OCI-LY3 (cell line): ENCODE data around the gene SLC16A5.

Experiments
- EZH2phosphoT487 ChIP-seq: fragments of 200-600 bp; shearing (Covaris generic); IDR thresholded peaks from 2 replicates; pipeline ENCODE4 v1.6.1; 2018; ENCODE audit warnings: antibody characterized with exemption, mixed run types, low read depth
- TF ChIP-seq, protein P1 (sequence below): fragments of 200-600, 300-600 bp; sonication (generic); IDR thresholded peaks from 2 replicates; pipeline ENCODE4 v1.5.1; 2014; ENCODE audit warnings: antibody characterized with exemption, low read length, low read depth

DNA sequence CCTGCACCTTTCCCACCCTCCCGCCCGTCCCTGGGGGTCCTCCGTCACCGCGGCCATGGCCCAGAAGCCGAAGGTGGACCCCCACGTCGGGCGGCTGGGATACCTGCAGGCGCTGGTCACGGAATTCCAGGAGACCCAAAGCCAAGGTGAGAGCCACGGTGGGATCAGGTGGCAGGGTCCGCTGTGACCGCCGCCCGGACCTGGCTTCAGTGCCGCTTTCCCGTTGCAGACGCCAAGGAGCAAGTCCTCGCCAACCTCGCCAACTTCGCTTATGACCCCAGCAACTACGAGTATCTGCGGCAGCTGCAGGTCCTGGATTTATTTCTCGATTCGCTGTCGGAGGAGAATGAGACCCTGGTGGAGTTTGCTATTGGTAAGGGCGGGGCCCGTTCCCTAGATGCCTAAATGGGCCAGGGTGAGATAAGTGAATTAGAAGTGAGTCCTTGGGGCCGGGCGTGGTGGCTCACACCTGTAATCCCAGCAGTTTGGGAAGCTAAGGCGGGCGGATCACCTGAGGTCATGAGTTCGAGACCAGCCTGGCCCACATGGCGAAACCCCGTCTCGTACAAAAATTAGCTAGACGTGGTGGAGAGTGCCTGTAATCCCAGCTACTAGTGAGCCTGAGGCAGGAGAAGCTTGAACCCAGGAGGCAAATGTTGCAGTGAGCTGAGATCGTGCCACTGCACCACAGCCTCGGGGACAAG is 22.6 kb downstream of the SLC16A5 start:
- TF ChIP-seq, protein P1, sequence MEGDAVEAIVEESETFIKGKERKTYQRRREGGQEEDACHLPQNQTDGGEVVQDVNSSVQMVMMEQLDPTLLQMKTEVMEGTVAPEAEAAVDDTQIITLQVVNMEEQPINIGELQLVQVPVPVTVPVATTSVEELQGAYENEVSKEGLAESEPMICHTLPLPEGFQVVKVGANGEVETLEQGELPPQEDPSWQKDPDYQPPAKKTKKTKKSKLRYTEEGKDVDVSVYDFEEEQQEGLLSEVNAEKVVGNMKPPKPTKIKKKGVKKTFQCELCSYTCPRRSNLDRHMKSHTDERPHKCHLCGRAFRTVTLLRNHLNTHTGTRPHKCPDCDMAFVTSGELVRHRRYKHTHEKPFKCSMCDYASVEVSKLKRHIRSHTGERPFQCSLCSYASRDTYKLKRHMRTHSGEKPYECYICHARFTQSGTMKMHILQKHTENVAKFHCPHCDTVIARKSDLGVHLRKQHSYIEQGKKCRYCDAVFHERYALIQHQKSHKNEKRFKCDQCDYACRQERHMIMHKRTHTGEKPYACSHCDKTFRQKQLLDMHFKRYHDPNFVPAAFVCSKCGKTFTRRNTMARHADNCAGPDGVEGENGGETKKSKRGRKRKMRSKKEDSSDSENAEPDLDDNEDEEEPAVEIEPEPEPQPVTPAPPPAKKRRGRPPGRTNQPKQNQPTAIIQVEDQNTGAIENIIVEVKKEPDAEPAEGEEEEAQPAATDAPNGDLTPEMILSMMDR: no peak
- TF ChIP-seq EZH2phosphoT487: no peak
